Activated naive CD4-positive, alpha-beta T cell treated with anti-CD3 and anti-CD28 coated beads, Interleukin-2, amount 10 ng/mL, durations not matched to agents 7 days and 5 days (primary cell): Measurements from ENCODE around the gene PLCL2.

ENCODE experiments used
- CTCF ChIA-PET: fragments of 350-600 bp; sonication (Branson Sonifier 250); formaldehyde crosslinking; loops from one replicate; lab custom pipeline; 2021; ENCODE audit warnings: antibody characterized with exemption; lab: Charles Lee
- DNase-seq: peaks from one replicate; pipeline ENCODE4 v3.0.0-alpha.2; 2020
- H3K27ac Mint-ChIP-seq: one replicate; pipeline ENCODE4 v1.8.0; 2021; ENCODE audit warnings: mild to moderate bottlenecking, moderate library complexity, mixed read lengths
- H3K27me3 Mint-ChIP-seq: one replicate; pipeline ENCODE4 v1.8.0; 2021; ENCODE audit warnings: mild to moderate bottlenecking, mixed read lengths
- H3K36me3 Mint-ChIP-seq: one replicate; pipeline ENCODE4 v1.8.0; 2021; ENCODE audit warnings: mixed read lengths
- H3K4me1 Mint-ChIP-seq: one replicate; pipeline ENCODE4 v1.8.0; 2021; ENCODE audit warnings: mixed read lengths
- H3K4me3 Mint-ChIP-seq: one replicate; pipeline ENCODE4 v1.8.0; 2021; ENCODE audit warnings: mild to moderate bottlenecking, moderate library complexity, mixed read lengths
- H3K9me3 Mint-ChIP-seq: one replicate; pipeline ENCODE4 v1.8.0; 2021; ENCODE audit warnings: mixed read lengths

The PLCL2 gene

GRCh38 chr3:16994854-16995525 is 110.2 kb downstream of the PLCL2 start:
- H3K9me3 Mint-ChIP-seq, result peaks cover 2% of the 10 kb centered on the region
- peak overlapping the region; percentile 3 for H3K27ac Mint-ChIP-seq
- H3K27me3 Mint-ChIP-seq, result no peaks in the 10 kb centered on the region
- H3K4me1 Mint-ChIP-seq, result peaks cover 25% of the 10 kb centered on the region
- CTCF ChIA-PET, result no interaction called here
- no peak for DNase-seq
- no peak overlapping the region for H3K4me3 Mint-ChIP-seq
- H3K36me3 Mint-ChIP-seq, result peaks cover 10% of the 10 kb centered on the region

- H3K4me3 Mint-ChIP-seq, result no peak overlapping the region
- H3K36me3 Mint-ChIP-seq, result peaks cover 12% of the 10 kb centered on the region
- CTCF ChIA-PET, result no interaction called here
- DNase-seq, result no peak
- peaks cover 2% of the 10 kb centered on the region for H3K9me3 Mint-ChIP-seq
- peaks cover 25% of the 10 kb centered on the region for H3K4me1 Mint-ChIP-seq
- no peak overlapping the region for H3K27ac Mint-ChIP-seq
- H3K27me3 Mint-ChIP-seq, result no peaks in the 10 kb centered on the region
Observed at GRCh38 chr3:16995601-16996000, 110.8 kb downstream of the PLCL2 start.

GRCh38 chr3:16998236-16998923 is 113.6 kb downstream of the PLCL2 start:
- CTCF ChIA-PET, result no interaction called here
- Mint-ChIP-seq H3K4me1 (peaks cover 25% of the 10 kb centered on the region), H3K27ac (no peak overlapping the region), H3K9me3 (peaks cover 14% of the 10 kb centered on the region), H3K27me3 (no peaks in the 10 kb centered on the region), H3K36me3 (peaks cover 22% of the 10 kb centered on the region), H3K4me3 (no peak overlapping the region)
- no peak for DNase-seq

GRCh38 chr3:16999161-16999560 is 114.4 kb downstream of the PLCL2 start:
- H3K4me3 Mint-ChIP-seq, result no peak overlapping the region
- CTCF ChIA-PET, result no interaction called here
- no peak overlapping the region for H3K27ac Mint-ChIP-seq
- DNase-seq, result no peak
- peaks cover 25% of the 10 kb centered on the region for H3K4me1 Mint-ChIP-seq
- no peaks in the 10 kb centered on the region for H3K27me3 Mint-ChIP-seq
- peaks cover 25% of the 10 kb centered on the region for H3K36me3 Mint-ChIP-seq
- H3K9me3 Mint-ChIP-seq, result peaks cover 14% of the 10 kb centered on the region

- CTCF ChIA-PET, result no interaction called here
- Mint-ChIP-seq H3K4me3 (no peak overlapping the region), H3K9me3 (peaks cover 14% of the 10 kb centered on the region), H3K4me1 (peaks cover 22% of the 10 kb centered on the region), H3K36me3 (peaks cover 25% of the 10 kb centered on the region), H3K27ac (no peak overlapping the region), H3K27me3 (no peaks in the 10 kb centered on the region)
- no peak for DNase-seq
Observed at GRCh38 chr3:16999871-17000270, 115.1 kb downstream of the PLCL2 start.

GRCh38 chr3:17003457-17003856 is 118.7 kb downstream of the PLCL2 start:
- DNase-seq, result no peak
- peaks cover 21% of the 10 kb centered on the region for H3K36me3 Mint-ChIP-seq
- H3K27me3 Mint-ChIP-seq, result no peaks in the 10 kb centered on the region
- H3K27ac Mint-ChIP-seq, result no peak overlapping the region
- no peak overlapping the region for H3K4me3 Mint-ChIP-seq
- H3K4me1 Mint-ChIP-seq, result peaks cover 16% of the 10 kb centered on the region
- H3K9me3 Mint-ChIP-seq, result peaks cover 14% of the 10 kb centered on the region
- CTCF ChIA-PET, result no interaction called here

GRCh38 chr3:17006132-17006852 is 121.5 kb downstream of the PLCL2 start:
- Mint-ChIP-seq H3K27ac (no peak overlapping the region), H3K36me3 (peaks cover 33% of the 10 kb centered on the region), H3K4me3 (no peak overlapping the region), H3K9me3 (peaks cover 9% of the 10 kb centered on the region), H3K27me3 (no peaks in the 10 kb centered on the region), H3K4me1 (peaks cover 14% of the 10 kb centered on the region)
- CTCF ChIA-PET, result no interaction called here
- DNase-seq, result no peak

GRCh38 chr3:17007284-17007683 is 122.5 kb downstream of the PLCL2 start:
- Mint-ChIP-seq H3K36me3 (peaks cover 35% of the 10 kb centered on the region), H3K4me1 (peaks cover 14% of the 10 kb centered on the region), H3K27ac (no peak overlapping the region), H3K27me3 (no peaks in the 10 kb centered on the region), H3K4me3 (no peak overlapping the region), H3K9me3 (peaks cover 3% of the 10 kb centered on the region)
- no peak for DNase-seq
- CTCF ChIA-PET, result no interaction called here

- H3K9me3 Mint-ChIP-seq, result no peaks in the 10 kb centered on the region
- peaks cover 14% of the 10 kb centered on the region for H3K4me1 Mint-ChIP-seq
- H3K36me3 Mint-ChIP-seq, result peaks cover 43% of the 10 kb centered on the region
- DNase-seq, result no peak
- no peaks in the 10 kb centered on the region for H3K27me3 Mint-ChIP-seq
- CTCF ChIA-PET, result interaction anchor here (0.9 kb wide), 1 partner anchor 142 kb away, joined by 3 read pairs; no protein-coding TSS in a partner anchor
- H3K4me3 Mint-ChIP-seq, result no peak overlapping the region
- no peak overlapping the region for H3K27ac Mint-ChIP-seq
Observed at GRCh38 chr3:17009826-17010225, 125.1 kb downstream of the PLCL2 start.

GRCh38 chr3:17011728-17012338 is 127.1 kb downstream of the PLCL2 start:
- H3K27ac Mint-ChIP-seq, result no peak overlapping the region
- DNase-seq, result no peak
- CTCF ChIA-PET, result interaction anchor here (0.5 kb wide), 1 partner anchor 842 kb away, joined by 3 read pairs; no protein-coding TSS in a partner anchor
- H3K36me3 Mint-ChIP-seq, result peaks cover 59% of the 10 kb centered on the region
- no peaks in the 10 kb centered on the region for H3K27me3 Mint-ChIP-seq
- H3K4me1 Mint-ChIP-seq, result peaks cover 3% of the 10 kb centered on the region
- no peak overlapping the region for H3K4me3 Mint-ChIP-seq
- no peaks in the 10 kb centered on the region for H3K9me3 Mint-ChIP-seq

- CTCF ChIA-PET, result interaction anchor here (0.8 kb wide), 1 partner anchor 10 kb away, joined by 3 read pairs; no protein-coding TSS in a partner anchor
- H3K4me1 Mint-ChIP-seq, result peaks cover 3% of the 10 kb centered on the region
- H3K9me3 Mint-ChIP-seq, result no peaks in the 10 kb centered on the region
- no peaks in the 10 kb centered on the region for H3K27me3 Mint-ChIP-seq
- peaks cover 68% of the 10 kb centered on the region for H3K36me3 Mint-ChIP-seq
- no peak for DNase-seq
- no peak overlapping the region for H3K27ac Mint-ChIP-seq
- no peak overlapping the region for H3K4me3 Mint-ChIP-seq
Observed at GRCh38 chr3:17013050-17013449, 128.3 kb downstream of the PLCL2 start.

GRCh38 chr3:17013571-17013970 is 128.8 kb downstream of the PLCL2 start:
- Mint-ChIP-seq H3K4me1 (no peaks in the 10 kb centered on the region), H3K4me3 (no peak overlapping the region), H3K9me3 (no peaks in the 10 kb centered on the region), H3K27me3 (no peaks in the 10 kb centered on the region), H3K27ac (no peak overlapping the region), H3K36me3 (peaks cover 68% of the 10 kb centered on the region)
- no peak for DNase-seq
- CTCF ChIA-PET, result interaction anchor here (0.8 kb wide), 1 partner anchor 9 kb away, joined by 3 read pairs; no protein-coding TSS in a partner anchor

GRCh38 chr3:17014284-17014683 is 129.5 kb downstream of the PLCL2 start:
- no peaks in the 10 kb centered on the region for H3K9me3 Mint-ChIP-seq

GRCh38 chr3:17014709-17015108 is 130.0 kb downstream of the PLCL2 start:
- CTCF ChIA-PET, result no interaction called here
- Mint-ChIP-seq H3K4me1 (no peaks in the 10 kb centered on the region), H3K27ac (no peak overlapping the region), H3K9me3 (no peaks in the 10 kb centered on the region), H3K4me3 (no peak overlapping the region), H3K27me3 (no peaks in the 10 kb centered on the region), H3K36me3 (peaks cover 65% of the 10 kb centered on the region)
- DNase-seq, result no peak

More at GRCh38 chr3:17014284-17014683, 129.5 kb downstream of the PLCL2 start:
- CTCF ChIA-PET, result no interaction called here
- no peaks in the 10 kb centered on the region for H3K27me3 Mint-ChIP-seq
- H3K4me1 Mint-ChIP-seq, result no peaks in the 10 kb centered on the region
- no peak overlapping the region for H3K27ac Mint-ChIP-seq
- peaks cover 68% of the 10 kb centered on the region for H3K36me3 Mint-ChIP-seq
- H3K4me3 Mint-ChIP-seq, result no peak overlapping the region
- DNase-seq, result no peak
